Pancreas (tissue), 10 donors: ENCODE data around the gene C14orf132. TPM values are rescaled to one million over a fixed set of nuclear protein-coding genes. Genes with fewer than 3 reads are reported as not detected.

Experiments used
- ATAC-seq, 4 donors: fragments of 200-7000 bp; cut with Tn5 transposase; one replicate each; pipeline versions ENCODE4 v1.8.0 to v1.9.1; 2020; ENCODE audit warnings: mild to moderate bottlenecking in 4 of 4, moderate library complexity in 4 of 4
- DNase-seq, 6 donors: peaks; one replicate each; pipeline ENCODE4 v3.0.0-alpha.2; 2020
- FAIRE-seq: peaks from 2 replicates; lab custom pipeline; 2012; peaks lifted over from hg19 to GRCh38; lab: Jason Lieb, UNC
- H3K27ac ChIP-seq, 4 donors: fragments of 200-600 bp; sonication (generic); 1 replicate in 3 of 4; 2 replicates in 1 of 4; pipeline versions ENCODE4 v1.5.0 to v1.8.0; 2020
- H3K27me3 ChIP-seq, 4 donors: fragments of 200-600 bp; one replicate each; pipeline ENCODE4 v1.8.0; 2021
- H3K36me3 ChIP-seq, 3 donors: fragments of 200-600 bp; sonication (generic) in 1 of 3; one replicate each; pipeline versions ENCODE4 v1.5.0 to v1.8.0; 2020 to 2021
- H3K4me1 ChIP-seq, 3 donors: fragments of 200-600 bp; one replicate each; pipeline ENCODE4 v1.8.0; 2021
- H3K4me3 ChIP-seq, 4 donors: fragments of 200-600 bp; sonication (generic) in 2 of 4; one replicate each; pipeline versions ENCODE4 v1.5.0 to v1.8.0; 2020 to 2021
- H3K9me3 ChIP-seq, 4 donors: fragments of 200-600 bp; one replicate each; pipeline ENCODE4 v1.8.0; 2021
- WGBS, 2 donors: extraction: QIAGEN DNeasy Blood & Tissue Kit; methylation state at CpG; one replicate each; pipeline ENCODE4 v1.1.7; 2013; 5-methylcytosine and 5-hydroxymethylcytosine counted together
- intact Hi-C, 3 donors: fragments of 100-400 bp; cut with DNase I; formaldehyde crosslinking; loops; one replicate each; pipeline versions ENCODE4 v1.11.1 to v1.14.2; 2022
- polyA plus RNA-seq, 2 donors: library from polyadenylated mRNA; stranded (reverse); fragments of 200-250 nt; gene quantifications; one replicate each; pipeline ENCODE4 v1.2.3, GENCODE V29; 2013
- total RNA-seq, 6 donors: library from RNA; stranded (reverse); fragmentation: NEBNext Ultra II Directional in 4 of 6; extraction: Animal tissue kit (Norgen Biotek cat#: 25700) in 4 of 6; gene quantifications; one replicate each; pipeline versions ENCODE4 v1.2.1 to v1.2.4, GENCODE V29; 2021 to 2023
- TF ChIP-seq, protein P1 (sequence below), 4 donors: fragments of 200-600 bp; sonication (generic) in 3 of 4; IDR thresholded peaks; one replicate each; pipeline versions ENCODE4 v1.5.0 to v1.8.0; 2021; ENCODE audit warnings: antibody characterized with exemption in 4 of 4
- donor health status: healthy with polysubstance abuse.
- donor health status: DM: no; HTN: no; CAD: no; lungs with moderate emphysema.
- donor health status: DM: no; HTN: no; CAD: no.
- donor health status: control.
- donor health status: control.
- donor health status: Bipolar disorder and iron deficiency.
- donor health status: DM: yes; HTN: yes; CAD: no.
- donor health status: DM: no; HTN: no; CAD: no.
- donor health status: DM: no; HTN: no; CAD: no.
- donor health status: DM: yes; HTN: yes; CAD: no.

The C14orf132 gene
- total and polyA plus RNA-seq, 8 donors = 1.5 to 11.7 (median 3.7) TPM

DNA sequence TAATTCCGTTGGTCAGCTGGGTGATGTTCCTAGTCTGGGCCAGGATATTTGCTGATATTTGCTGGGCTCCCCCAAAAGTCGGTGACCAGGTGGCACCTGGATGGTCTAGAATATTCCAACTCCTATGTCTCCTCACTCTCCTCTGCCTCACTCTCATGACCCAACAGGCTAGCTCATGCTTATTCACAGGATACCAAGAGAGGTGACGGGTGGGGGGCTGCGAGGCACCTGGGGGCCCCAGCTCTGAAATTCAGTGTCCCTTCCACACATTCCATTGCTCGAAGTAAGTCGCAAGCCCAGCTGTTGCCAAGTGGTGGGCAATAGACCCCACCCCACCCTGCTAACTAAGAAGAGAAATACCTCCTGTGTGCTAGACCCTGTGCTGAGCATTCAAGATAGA, 67.7 kb downstream of the C14orf132 start:
- TF ChIP-seq, protein P1, sequence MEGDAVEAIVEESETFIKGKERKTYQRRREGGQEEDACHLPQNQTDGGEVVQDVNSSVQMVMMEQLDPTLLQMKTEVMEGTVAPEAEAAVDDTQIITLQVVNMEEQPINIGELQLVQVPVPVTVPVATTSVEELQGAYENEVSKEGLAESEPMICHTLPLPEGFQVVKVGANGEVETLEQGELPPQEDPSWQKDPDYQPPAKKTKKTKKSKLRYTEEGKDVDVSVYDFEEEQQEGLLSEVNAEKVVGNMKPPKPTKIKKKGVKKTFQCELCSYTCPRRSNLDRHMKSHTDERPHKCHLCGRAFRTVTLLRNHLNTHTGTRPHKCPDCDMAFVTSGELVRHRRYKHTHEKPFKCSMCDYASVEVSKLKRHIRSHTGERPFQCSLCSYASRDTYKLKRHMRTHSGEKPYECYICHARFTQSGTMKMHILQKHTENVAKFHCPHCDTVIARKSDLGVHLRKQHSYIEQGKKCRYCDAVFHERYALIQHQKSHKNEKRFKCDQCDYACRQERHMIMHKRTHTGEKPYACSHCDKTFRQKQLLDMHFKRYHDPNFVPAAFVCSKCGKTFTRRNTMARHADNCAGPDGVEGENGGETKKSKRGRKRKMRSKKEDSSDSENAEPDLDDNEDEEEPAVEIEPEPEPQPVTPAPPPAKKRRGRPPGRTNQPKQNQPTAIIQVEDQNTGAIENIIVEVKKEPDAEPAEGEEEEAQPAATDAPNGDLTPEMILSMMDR (IDR thresholded peaks at IDR 0.05) = no peak
- no peak for ATAC-seq
- intact Hi-C loops = no loop called here
- Histone ChIP-seq H3K4me3 (no peak overlapping the region), H3K36me3 (no peaks in the 10 kb centered on the region), H3K27me3 (no peaks in the 10 kb centered on the region), H3K9me3 (no peaks in the 10 kb centered on the region), H3K4me1 (peaks cover 0 to 7% (median 7%) of the 10 kb centered on the region in 3 donors), H3K27ac (no peak overlapping the region)
- no peak for DNase-seq
- WGBS, 2 donors = 84 to 94% methylated on average over 6 of the region's 6 CpGs
- no peak for FAIRE-seq

DNA sequence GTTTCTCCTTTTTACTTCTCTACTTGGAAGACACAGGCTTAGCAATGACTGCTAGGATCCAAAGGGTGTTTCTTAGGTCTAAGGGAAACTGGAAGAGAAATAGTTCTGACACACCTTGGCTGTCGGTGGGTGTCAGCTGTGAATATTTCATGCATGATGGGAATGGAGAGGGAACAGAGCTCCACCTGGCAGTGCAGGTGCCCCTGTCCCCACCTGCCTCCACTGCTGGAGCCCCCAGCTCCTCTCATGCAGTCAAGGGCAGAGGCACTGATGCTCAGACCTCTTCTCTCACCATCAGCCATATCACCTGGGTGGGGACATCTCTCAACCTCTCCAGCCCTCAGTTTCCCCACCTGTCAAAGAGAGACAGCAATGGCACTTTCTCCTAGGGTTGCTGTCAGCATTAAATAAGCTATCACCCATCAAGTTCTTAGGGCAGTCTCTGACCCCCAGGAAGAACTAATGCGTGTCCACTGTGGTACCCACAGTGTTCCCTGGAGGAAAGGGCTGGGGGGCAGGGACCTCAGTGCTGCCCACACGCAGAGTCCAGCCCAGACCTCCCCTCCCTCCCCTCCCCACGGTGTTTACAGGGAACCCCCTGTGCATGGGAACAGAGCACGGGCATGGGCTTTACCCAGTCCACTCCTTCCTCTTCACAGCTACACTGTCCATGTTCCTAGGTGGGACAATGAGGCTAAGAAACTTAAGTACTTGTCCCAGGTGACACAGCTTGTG, 69.1 kb downstream of the C14orf132 start:
- TF ChIP-seq, protein P1 (IDR thresholded peaks at IDR 0.05) = no peak
- ATAC-seq (no peak), DNase-seq (no peak), FAIRE-seq (no peak)
- intact Hi-C loops = no loop called here
- Histone ChIP-seq H3K9me3 (no peaks in the 10 kb centered on the region), H3K36me3 (no peaks in the 10 kb centered on the region), H3K27ac (no peak overlapping the region), H3K4me1 (peaks cover 0 to 7% (median 7%) of the 10 kb centered on the region in 3 donors), H3K4me3 (no peak overlapping the region), H3K27me3 (no peaks in the 10 kb centered on the region)
- WGBS, 2 donors = 55 to 77% methylated on average over 5 of the region's 5 CpGs

DNA sequence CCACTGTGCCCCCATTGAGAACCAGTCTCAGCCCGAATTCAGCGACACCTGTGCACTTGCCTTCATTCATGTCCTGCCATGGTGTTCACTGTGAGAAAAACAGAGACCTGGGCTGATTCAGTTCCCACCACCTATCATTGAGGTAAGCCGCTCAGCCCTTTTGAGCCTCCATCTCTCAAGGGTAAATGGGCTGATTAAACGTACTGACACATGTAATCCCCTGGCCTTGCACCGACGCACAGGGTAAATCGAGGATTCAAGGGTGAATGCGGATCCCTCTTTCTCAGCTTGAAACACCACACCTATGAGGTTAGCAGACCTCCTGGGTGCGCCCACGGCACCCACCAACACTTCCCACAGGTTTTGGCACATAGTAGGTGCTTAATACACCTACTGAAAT, 69.7 kb downstream of the C14orf132 start:
- ATAC-seq = no peak
- intact Hi-C loops = no loop called here
- WGBS, 2 donors = 90 to 98% methylated on average over 10 of the region's 10 CpGs

DNA sequence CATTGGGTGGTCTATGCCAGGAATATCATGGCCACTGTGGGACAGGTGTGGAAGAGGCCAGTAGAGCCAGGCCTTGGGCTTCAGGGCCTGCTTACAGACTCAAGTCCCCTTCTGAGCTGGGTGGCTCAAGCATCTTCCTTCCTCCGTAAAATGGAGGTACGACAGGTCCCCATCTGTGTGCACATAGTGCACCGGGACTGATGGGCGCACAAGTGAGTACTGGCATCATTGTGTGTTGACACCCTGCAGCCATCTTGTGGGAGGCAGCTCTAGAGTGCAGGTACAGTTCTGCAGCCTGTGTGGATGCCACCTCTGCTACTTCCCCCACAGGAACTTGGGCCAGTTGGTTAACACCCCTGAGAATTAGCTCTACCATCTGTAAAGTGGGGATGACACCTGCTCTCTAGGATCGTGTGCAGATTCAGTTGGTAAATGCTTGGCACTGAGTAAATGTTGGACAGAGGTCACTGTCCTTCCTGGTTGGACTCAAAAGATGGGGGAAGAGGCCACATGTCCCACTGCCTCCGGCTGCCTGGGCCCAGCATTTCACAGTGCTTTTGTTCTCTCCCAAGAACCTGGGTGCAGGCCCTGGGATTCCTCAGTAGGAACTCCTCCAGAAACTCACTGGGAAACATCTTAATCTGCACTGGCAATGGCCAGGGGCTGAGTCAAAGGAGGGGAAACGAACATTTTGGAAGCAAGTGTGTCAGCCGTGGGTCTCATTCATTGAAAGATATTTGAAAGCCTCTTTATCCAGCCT, 70.6 kb downstream of the C14orf132 start:
- DNase-seq = no peak
- ATAC-seq = no peak
- no peak for FAIRE-seq
- H3K27ac ChIP-seq = no peak overlapping the region
- H3K27me3 ChIP-seq = no peaks in the 10 kb centered on the region
- H3K36me3 ChIP-seq = no peaks in the 10 kb centered on the region
- TF ChIP-seq, protein P1 (IDR thresholded peaks at IDR 0.05) = no peak
- intact Hi-C loops = no loop called here
- no peaks in the 10 kb centered on the region for H3K9me3 ChIP-seq
- H3K4me3 ChIP-seq = no peak overlapping the region
- 85 to 95% methylated on average over 8 of the region's 8 CpGs for WGBS, 2 donors
- peaks cover 0 to 6% (median 4%) of the 10 kb centered on the region in 3 donors for H3K4me1 ChIP-seq

More for the DNA sequence above, 69.7 kb downstream of the C14orf132 start:
- Histone ChIP-seq H3K4me3 (no peak overlapping the region), H3K36me3 (no peaks in the 10 kb centered on the region), H3K9me3 (no peaks in the 10 kb centered on the region), H3K4me1 (peaks cover 0 to 7% (median 7%) of the 10 kb centered on the region in 3 donors), H3K27ac (no peak overlapping the region), H3K27me3 (no peaks in the 10 kb centered on the region)
- no peak for DNase-seq
- no peak for FAIRE-seq
- TF ChIP-seq, protein P1 (IDR thresholded peaks at IDR 0.05) = no peak
